ENCODE data around the gene LIMS2.

LIMS2 gene

DNA sequence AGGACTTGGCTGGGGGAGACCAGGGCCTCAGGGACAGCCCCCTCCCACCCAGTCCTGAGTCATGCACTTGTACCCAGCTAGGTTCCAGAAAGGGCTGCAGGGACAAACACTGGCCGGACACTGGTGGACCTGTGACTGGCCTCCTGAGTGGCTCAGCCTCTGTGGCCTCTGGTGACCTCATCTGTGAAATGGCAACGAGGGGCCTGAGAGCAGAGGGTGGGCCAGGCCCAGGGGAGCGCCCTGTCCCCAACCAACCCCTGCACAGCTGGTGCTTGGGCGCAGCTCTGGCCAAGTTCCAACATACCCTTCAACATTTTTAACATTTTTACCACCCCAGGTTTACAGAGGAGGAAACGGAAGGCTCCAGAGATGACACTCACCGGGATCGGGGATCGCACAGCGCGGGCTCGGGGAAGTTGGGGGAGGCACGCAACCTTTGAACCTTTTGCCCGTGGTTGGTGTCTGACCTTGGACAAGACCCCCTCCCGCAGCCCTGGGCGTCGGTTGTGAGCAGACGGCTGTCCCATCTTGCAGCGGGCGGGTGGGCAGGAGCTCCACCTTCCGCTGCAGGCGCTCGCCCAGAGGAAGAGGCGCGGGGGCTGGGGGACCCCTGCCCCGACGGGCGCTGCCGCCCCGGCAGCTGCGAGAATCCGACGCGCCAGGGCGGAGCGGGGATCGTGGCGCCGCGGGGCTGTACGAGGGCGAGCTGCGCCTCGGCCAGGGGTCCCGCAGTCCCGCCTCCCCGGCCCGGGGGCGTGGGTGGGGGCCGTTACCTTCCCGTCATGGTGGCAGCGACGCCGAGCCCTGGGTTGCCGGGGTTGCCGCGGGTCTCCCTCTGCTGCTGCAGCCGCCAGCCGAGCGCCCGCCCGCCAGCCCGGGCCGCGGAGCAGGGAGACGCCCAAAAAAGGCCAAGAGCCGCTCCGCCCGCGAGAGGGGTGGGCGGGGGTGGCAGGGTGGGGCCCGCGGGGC, 805 bp downstream of the LIMS2 start:
- DNase-seq (ENCODE audit: low read depth in 2 of 2), result no peak

DNA sequence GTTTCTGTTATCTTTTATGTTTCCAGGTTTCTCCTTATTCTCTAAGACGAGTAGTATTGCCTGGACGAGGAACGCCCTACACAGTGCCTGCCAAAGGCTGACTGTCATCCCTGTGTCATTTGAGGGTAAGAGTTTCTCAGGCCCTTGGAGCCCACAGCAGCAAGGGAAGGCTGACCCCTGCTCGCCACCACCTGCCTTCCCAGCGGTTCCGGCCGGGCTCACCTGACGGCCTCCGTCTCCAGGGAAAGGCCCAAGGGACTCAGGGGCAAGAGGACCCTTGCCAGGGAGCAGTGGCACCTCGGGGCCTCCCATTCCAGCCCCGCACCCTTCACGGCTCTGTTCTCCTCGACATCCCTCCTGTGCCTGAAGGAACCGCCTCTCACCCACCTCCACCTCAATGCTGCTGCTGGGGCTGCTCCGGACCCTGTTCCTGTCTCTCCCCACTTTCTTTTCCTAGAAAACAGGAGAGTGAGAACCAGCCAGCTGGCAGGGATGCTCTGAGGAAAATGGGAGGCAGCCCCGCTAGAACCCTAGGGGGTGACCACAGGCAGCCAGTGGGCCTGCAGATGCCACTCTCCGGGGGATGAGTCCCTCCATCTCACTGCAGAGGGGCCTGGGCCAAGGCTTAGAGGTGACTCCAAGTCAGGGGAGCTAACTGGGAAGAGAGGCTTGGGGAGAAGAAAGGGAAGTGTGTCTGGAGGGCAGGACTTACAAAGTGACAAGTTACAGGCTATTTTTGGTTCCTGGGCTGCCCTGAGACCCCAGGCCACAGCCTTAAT, 1.9 kb downstream of the LIMS2 start:
- DNase-seq (ENCODE audit: low read depth in 2 of 2), result no peak

DNA sequence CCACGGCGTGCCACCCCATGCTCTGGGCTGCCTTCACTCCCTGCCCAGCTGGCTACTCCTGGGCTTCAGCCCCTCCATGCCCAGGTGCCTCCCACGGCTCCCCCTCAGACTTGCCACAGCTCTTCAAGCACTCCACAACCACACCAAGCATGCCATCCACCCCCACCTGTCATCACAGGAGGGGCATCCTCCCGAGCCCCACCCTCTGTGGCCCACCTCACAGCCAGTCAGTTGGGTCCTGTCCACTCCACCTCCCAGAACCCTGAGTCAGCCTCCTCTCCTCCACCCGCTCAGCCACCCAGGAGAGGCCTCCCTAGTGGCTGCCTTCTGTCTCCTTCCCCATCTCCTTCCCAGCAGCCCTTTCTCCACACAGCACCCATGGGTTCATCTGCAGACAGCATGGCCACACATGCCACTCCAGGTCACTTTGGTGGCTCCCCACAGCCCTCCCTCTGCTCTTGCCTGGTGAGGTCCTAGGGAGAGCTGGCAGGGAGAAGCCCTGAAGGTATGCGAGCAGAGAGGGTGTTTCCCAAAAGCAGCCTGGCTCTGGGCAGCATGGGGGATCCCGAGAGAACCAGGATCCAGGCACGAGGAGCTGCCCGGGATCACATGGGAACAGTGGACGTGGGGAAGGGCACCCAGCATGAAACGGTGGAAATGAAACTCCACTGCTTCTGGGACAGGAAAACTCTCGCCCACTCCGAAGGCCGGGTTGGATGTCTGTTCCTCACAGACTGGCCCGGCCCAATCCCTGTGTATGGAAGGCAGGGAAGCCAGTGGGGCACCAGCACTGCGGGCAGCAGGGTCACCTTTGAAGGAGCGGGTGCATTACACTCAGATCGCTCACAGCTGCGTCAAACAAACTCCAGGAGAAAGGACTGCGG, 2.7 kb downstream of the LIMS2 start:
- no peak for DNase-seq (ENCODE audit: low read depth in 2 of 2)

DNA sequence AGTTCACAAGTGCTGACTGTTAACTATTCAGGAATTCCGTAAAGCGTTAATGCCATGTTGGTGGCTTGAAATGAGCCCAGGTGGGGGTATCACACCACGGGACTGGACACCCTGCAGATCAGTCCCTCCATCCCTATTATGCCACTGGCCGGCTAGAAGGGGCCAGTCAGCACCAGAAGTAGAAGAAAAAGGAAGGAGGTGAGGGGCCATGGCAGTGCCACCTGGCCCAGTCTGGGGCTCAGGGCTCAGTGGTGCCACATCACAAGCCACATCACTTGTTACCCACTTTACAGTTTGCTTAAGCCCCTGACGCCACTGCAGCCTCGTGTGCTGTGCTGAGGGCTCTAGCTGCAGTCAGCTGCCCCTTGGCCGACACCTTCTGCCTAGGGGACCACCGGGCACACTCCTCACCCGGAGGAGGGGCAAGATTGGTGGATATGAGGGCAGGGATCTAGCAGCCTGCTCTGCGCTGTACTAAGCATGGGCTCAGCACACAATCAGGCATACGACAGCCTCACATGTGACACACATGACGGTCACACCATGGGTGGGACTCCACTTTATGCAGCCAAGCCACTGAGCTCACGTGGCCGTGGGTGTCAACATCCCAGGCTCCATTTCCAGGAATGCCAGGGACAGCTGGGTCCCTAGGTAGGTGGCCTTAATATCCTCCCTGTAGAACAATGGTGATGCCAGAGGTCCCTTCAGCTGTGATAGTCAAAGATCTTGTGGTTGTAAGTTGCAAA, 3.6 kb downstream of the LIMS2 start:
- no peak for DNase-seq (ENCODE audit: low read depth in 2 of 2)

DNA sequence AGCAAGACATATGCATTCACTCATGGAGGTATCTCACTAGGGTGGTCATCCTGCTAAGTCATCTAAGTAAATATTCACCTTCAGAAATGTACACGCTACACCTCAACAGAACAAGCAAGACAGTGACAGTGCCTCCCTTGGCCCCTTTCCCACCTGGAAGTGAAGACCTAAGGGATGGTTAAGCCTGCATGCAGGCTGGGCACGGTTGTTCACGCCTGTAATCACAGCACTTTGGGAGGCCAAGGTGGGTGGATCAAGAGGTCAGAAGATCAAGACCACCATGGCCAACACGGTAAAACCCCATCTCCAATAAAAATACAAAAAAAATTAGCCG, 4.4 kb downstream of the LIMS2 start:
- DNase-seq (ENCODE audit: low read depth in 2 of 2), result no peak

DNA sequence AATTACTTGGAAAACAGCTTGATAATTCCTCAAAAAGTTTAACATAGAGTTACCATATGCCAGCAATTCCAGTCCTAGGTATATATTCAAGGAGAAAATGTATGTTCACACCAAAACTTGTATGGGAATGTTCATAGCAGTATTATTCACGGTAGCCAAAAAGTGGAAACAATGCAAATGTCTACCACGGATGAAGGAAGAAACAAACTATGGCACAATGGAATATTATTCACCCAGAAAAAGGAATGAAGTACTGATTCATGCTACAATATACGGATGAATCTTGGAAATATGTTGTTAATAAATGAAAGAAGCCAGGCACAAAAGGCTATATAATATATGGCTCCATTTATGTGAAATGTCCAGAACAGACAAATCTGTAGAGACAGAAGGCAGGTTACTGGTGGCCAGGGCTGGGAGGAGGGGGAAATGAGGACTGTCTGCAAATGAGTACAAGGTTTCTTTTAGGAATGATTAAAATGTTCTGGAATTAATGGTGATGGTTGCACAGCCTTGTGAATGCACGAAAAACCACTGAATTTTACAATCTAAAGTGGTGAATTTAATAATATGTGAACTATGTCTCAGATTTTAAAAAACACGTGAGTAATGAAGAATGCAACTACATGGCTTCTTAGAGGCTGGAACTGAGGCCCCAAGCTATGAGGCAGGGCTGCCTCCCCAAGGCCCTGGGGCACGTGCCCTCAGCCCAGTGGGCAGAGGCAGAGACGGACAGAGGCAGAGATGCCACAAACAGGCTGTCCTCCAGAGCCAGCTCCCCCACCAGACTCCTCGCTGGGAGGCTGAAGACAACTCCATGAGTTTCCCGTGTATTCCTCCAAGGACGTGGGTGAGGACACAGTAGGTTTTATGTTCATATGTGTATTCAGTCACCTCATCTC, 5.0 kb downstream of the LIMS2 start:
- DNase-seq (ENCODE audit: low read depth in 2 of 2), result no peak

DNA sequence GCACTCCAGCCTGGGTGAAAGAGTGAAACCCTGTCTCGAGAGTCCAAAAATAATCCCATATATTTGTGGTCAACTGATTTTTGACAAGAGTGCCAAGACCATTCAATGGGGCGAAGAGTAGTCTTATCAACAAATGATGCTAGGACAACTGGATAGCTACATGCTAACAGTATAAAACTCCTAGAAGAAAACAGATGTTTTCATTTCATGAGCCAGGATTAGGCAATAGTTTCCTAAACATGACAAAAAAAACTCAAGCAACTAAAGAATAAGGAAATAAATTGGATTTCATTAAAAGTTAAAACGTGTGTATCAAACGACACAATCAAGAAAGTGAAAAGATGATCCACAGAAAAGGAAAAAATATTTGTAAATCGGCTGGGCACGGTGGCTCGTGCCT, 6.3 kb downstream of the LIMS2 start:
- DNase-seq (ENCODE audit: low read depth in 2 of 2), result no peak

DNA sequence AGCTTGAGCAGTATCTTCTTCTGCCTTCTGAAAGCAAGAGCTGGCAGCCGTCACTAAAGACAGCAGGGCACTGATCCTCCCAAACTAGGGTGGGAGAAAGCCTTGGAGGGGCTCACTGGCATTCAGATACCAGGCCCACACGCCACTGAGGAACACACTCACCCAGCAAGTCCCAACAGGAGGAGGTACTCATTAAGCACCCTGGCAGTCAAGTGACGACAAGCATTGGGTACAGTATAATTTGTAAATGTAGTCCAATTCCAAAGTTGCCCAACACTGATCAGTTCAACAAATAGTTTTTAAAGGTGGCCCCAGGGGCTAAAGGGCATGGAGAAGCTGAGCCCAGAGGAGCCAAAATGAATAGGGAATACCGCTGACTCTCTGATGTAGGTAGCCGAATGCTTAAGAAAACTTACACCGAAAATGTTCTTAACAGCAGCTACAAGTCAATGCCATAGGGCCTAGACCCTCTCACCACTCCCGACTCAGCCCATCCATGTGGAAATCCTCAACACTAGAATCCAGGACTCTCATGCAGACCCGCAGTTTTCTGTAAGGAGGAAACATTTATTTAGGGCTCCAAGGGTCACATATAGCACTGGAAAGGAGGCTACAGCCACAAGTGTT, 9.9 kb downstream of the LIMS2 start:
- DNase-seq (ENCODE audit: low read depth in 2 of 2), result no peak

DNA sequence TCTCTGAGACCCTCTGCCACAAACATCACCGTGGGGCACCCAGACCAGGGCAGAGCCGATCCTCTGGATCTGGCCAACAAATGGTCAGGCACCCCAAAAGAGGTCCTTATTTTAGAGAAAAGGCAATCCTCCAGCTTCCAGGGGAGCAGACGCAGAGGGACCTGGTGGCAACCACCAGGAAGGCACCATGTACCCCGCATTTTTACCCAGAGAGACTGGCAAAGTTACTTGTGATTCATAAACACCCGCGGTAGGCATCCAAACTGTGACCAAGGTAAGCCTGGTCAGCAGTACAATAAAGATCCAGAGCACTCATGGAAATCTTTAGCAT, 10.5 kb downstream of the LIMS2 start:
- no peak for DNase-seq (ENCODE audit: low read depth in 2 of 2)

DNA sequence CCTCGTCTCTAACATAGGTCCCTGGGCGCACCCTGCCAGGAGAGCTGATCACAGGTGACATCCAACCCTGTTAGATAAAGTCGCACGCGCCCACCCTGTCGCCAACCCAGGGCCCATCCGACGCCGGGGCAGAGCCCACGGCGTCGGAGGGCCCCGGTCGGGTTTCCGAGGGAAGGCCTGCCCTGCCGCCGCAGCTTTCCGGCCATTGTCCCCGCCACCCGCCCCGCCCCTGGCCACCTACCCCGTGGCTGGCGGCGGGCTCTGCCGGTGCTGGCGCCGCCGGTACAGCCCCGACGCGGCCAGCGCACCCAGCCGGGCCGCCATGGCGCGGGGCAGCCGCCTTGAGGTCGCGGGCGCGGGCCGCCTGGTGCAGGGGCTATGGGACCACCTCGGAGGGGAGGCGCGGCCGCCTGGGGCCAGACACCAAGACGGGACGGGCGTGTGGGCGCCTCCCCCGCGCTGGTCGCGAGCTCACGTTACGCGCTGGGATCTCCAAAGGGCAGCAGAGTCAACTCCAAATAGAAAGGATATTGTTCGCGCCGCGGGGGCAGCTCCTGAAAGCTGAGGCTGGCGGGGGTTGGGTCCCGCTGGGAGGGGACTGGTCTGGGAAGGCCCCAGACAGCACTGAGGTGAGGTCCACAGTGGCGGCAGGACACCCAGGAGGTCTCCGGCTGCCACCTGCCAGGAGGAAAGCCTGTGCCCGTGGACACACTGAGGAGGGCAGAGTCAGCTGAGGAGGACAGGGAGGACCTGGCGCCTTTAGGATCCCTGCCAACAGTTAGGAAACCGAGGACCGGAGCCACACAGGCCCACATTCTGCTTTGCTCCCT, 11.1 kb downstream of the LIMS2 start:
- DNase-seq (ENCODE audit: low read depth in 2 of 2), result no peak

DNA sequence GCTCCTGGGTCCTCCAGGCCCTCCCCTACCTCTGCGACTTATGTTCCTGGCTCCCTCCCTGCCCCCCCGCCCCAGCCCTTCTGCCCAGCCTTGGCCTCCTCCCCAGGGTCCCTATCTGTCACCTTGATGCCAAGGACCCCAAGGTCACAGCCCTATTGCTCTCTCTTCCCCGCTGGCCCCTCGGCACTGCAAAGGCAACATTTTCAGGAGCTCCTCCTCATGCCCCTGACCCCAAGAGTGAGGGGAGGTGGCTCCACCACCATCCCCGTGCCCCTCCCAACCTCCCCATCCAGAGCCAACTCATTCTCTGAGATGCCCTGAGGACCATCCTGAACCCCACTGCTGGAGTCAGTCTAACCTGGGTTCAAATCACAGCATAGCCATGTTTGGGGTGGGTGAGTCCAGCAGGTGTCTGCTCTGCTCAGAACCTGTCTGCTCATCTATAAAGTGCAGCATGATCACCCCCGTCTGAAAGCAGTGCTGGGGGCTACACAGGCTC, 11.7 kb downstream of the LIMS2 start:
- no peak for DNase-seq (ENCODE audit: low read depth in 2 of 2)

DNA sequence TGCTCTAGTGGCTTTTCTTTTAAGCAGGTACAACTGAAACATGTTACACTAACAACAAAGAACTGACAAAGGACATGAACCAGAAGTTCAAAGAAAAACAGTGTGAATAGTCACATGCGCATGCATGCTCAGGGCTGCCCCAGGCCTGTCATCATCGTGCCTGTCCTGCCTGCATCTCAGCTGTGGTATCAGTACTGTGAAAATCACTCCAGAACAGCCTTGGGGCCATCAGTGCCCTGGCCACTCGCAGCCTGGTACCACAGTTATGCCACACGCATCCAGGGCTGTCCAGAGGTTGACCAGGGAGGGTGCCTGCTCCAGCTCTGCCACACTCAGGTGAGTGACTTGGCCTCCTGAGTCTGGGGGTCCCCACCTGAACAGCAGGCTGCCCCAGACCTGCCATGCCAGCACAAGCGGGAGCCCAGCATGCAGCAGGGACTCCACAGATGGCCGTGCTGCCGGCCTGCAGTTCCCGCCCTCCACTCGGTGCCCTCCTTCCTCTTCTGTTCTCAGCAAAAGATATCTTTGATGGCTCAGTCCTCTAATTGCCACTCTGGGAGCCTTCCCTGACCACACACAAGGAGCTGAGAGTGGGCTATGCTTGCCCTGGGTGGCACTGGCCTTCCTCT, 12.3 kb downstream of the LIMS2 start:
- DNase-seq (ENCODE audit: low read depth in 2 of 2), result no peak

DNA sequence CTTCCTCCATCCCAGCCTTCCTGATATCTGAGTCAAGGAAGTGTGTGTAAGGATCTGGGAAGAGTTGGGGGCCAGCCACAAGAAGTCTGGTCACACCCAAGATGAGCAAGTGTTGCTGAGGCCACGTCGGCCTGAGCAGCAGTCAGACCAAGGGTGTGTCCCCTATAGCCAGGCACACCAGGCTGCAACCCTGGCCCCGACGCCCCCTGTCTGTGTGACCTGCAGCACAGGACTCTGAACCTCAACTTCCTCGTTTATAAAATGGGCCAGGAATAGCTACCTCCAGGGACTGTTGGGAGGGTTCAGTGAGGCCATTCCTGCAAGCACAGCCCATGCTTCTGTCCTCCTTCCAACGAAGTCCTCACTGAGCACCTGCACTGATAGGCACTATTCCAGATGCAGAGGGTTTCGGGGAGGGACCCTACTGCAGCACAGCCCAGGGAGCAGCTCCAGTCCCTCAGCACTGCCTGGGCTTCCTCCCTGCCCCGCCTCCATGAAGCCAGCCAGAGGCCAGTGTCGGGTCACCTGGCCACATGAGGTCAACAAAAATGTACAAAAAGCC, 13.3 kb downstream of the LIMS2 start:
- DNase-seq (ENCODE audit: low read depth in 2 of 2), result no peak

DNA sequence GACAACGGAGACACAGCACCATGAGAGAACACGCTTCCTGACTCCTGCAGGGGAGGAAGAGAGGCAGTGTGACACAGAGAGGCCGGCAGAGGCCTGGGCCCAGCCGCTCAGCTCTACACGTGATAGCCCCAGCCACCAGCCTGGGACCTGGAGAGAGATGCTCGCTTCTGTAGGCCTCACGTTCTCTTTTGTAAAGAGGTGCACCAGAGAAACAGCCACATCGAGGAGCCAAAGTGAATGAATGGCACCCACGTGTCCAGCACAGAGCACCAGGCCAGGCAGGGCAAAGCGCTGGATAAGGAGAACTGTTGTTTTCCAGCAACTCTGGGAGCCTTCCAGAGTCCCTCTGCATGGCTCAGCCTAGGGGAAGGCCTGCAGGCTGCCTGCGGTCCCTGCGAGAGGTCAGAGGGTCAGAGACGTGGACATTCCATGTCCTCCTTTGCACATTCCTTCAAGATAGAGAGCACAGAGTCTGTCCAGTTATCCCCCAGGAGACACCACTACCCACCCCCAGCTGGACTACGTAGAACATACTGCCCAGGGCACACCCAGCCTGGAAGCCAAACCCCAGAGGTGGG, 14.2 kb downstream of the LIMS2 start:
- DNase-seq (ENCODE audit: low read depth in 2 of 2), result no peak

DNA sequence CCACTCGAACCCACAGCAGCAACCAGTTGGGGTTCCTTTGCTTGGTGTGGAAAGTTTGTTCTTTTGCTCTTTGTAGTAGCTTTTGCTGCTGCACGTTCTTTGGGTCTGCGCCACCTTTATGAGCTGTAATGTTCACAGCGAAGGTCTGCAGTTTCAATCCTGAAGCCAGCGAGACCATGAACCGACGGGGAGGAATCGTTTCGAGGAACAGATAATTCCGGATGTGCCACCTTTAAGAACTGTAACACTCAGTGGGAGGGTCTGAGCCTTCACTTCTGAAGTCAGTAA, 15.1 kb downstream of the LIMS2 start:
- DNase-seq (ENCODE audit: low read depth in 2 of 2), result no peak

DNA sequence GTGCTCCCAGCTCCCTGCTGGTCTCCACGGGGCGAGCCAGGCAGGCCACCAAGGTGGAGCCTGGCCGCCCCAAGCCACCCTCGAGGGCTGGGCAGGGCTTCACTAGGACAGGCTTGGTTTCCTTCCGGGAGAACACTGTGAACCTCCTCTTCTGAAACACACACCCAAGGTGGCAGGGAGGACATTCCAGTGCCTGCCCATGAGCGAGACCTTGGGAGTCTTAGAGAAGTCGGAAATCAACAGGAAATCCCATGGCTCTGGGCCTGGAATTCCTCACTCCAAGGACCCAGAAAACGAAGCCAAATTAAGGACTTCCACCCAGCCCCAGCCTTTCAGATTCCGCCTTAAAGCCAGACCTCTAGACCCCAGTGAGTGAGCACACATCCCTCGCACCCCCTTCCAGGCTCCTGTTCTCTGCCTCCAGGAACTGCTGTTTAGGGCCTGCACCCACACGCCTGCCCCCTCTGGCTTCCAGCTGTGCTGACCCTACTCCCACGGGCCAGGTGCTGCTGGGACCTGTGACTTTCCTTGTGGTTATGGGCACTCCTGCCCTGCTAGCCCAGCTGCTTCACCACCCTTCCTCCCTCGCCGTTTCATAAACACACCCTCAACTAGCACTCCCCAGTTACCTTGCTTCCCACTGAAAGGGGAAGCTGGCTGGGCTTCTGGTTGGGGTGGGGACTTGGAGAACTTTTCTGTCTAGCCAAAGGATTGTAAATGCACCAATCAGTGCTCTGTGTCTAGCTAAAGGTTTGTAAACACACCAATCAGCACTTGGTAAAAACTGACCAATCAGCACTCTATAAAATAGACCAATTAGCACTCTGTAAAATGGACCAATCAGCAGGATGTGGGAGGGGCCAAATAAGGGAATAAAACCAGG, 15.7 kb downstream of the LIMS2 start:
- DNase-seq (ENCODE audit: low read depth in 2 of 2), result no peak
